WTC11 (cell line): ENCODE results near the gene NOXO1.

Experiments
- CBFB ChIP-seq: sonication (generic); formaldehyde crosslinking; IDR thresholded peaks from 2 replicates; pipeline ENCODE4 v1.8.1; 2022; ENCODE audit warnings: mild to moderate bottlenecking, low read depth, missing genetic modification reagents
- CDX4 ChIP-seq: fragments of 250-450 bp; sonication (Bioruptor Pico); IDR thresholded peaks from 2 replicates; pipeline ENCODE4 v1.9.0; 2021; ENCODE audit warnings: moderate library complexity, mild to moderate bottlenecking, inconsistent platforms, borderline replicate concordance
- CTCF ChIP-seq: fragments of 200-600 bp; IDR thresholded peaks from 2 replicates; pipeline ENCODE4 v1.8.0; 2022; ENCODE audit warnings: antibody characterized with exemption
- ELF4 ChIP-seq: sonication (generic); formaldehyde crosslinking; IDR thresholded peaks from 2 replicates; pipeline ENCODE4 v1.8.1; 2022; ENCODE audit warnings: low read depth, mild to moderate bottlenecking, moderate library complexity, missing genetic modification reagents
- ETV6 ChIP-seq: sonication (generic); formaldehyde crosslinking; IDR thresholded peaks from 2 replicates; pipeline ENCODE4 v1.8.1; 2022; ENCODE audit warnings: mild to moderate bottlenecking, missing genetic modification reagents
- FOXJ3 ChIP-seq: sonication (generic); formaldehyde crosslinking; IDR thresholded peaks from 2 replicates; pipeline ENCODE4 v1.9.0; 2021; ENCODE audit warnings: missing genetic modification reagents, mild to moderate bottlenecking, borderline replicate concordance
- FOXP1 ChIP-seq: sonication (generic); formaldehyde crosslinking; IDR thresholded peaks from 2 replicates; pipeline ENCODE4 v1.8.0; 2022; ENCODE audit warnings: missing genetic modification reagents, mild to moderate bottlenecking, moderate library complexity, borderline replicate concordance
- GTF2I ChIP-seq: fragments of 250-450 bp; sonication (Bioruptor Pico); conservative IDR thresholded peaks from 2 replicates; pipeline ENCODE4 v1.4.0; 2021; ENCODE audit warnings: mild to moderate bottlenecking
- RELA ChIP-seq: sonication (generic); formaldehyde crosslinking; IDR thresholded peaks from 2 replicates; pipeline ENCODE4 v1.8.1; 2022; ENCODE audit warnings: missing genetic modification reagents, mild to moderate bottlenecking, borderline replicate concordance
- TEAD4 ChIP-seq: sonication (generic); formaldehyde crosslinking; IDR thresholded peaks from 2 replicates; pipeline ENCODE4 v1.8.0; 2022; ENCODE audit warnings: mild to moderate bottlenecking, missing genetic modification reagents
- ZSCAN18 ChIP-seq: fragments of 250-450 bp; sonication (Bioruptor Pico); IDR thresholded peaks from 2 replicates; pipeline ENCODE4 v2.1.2; 2022; ENCODE audit warnings: mild to moderate bottlenecking, moderate library complexity

- TF ChIP-seq CTCF: no peak
- no peak for TF ChIP-seq ELF4 (CRISPR knock-in tag)
- TF ChIP-seq CBFB: no peak
- TF ChIP-seq FOXP1 (CRISPR knock-in tag): no peak
- TF ChIP-seq CDX4 (CRISPR knock-in tag): no peak
- TF ChIP-seq RELA (CRISPR knock-in tag): no peak
- TF ChIP-seq FOXJ3 (CRISPR knock-in tag): no peak
- no peak for TF ChIP-seq ETV6 (CRISPR knock-in tag)
- no peak for TF ChIP-seq TEAD4 (CRISPR knock-in tag)
- TF ChIP-seq GTF2I (CRISPR knock-in tag): no peak
- no peak for TF ChIP-seq ZSCAN18 (CRISPR knock-in tag)
Observed at GRCh38 chr16:2027024-2028010, 46.0 kb upstream of the NOXO1 start.
